Fibroblast of villous mesenchyme (primary cell): Measurements from ENCODE around the gene FABP6. TPM values are rescaled to one million over a fixed set of nuclear protein-coding genes. Genes with fewer than 3 reads are reported as not detected.

Experiments used
- DNase-seq: peaks from one replicate; pipeline ENCODE4 v3.0.0-alpha.2; 2010; ENCODE audit warnings: low read depth
- H3K4me3 ChIP-seq: 2 replicates; pipeline ENCODE4 v1.5.1; 2011; ENCODE audit warnings: low read depth, mild to moderate bottlenecking, low read length
- total RNA-seq: library from RNA; depleted of rRNA; stranded (reverse); fragments of >200 nt; gene quantifications from 2 replicates; pipeline ENCODE4 v1.2.3, GENCODE V29; 2012
- TF ChIP-seq, protein P1 (sequence below): IDR thresholded peaks from 2 replicates; pipeline ENCODE4 v1.5.1; 2012; ENCODE audit warnings: low read depth, mild to moderate bottlenecking, low read length; ENCODE audit not compliant: insufficient read depth

The FABP6 gene
- total RNA-seq, 1 donor = not detected

DNA sequence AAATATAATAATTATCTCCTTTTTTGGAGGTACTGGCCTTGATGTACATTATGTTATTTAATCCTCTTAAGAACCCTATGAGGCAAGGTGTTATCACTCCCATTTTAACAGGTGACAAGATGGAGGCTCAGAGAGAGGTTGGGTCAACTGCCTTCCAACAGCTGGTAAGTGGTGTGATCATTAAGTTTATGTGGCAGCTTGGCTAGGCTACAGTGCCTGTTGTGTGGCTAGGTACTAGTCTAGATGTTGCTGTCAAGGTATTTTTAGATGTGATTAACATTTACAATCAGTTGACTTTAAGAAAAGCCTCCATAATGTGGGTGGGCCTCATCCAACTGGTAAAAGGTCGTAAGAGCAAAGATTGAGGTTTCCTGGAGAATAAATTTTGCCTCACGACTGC lies 21.5 kb downstream of the FABP6 start:
- TF ChIP-seq, protein P1, sequence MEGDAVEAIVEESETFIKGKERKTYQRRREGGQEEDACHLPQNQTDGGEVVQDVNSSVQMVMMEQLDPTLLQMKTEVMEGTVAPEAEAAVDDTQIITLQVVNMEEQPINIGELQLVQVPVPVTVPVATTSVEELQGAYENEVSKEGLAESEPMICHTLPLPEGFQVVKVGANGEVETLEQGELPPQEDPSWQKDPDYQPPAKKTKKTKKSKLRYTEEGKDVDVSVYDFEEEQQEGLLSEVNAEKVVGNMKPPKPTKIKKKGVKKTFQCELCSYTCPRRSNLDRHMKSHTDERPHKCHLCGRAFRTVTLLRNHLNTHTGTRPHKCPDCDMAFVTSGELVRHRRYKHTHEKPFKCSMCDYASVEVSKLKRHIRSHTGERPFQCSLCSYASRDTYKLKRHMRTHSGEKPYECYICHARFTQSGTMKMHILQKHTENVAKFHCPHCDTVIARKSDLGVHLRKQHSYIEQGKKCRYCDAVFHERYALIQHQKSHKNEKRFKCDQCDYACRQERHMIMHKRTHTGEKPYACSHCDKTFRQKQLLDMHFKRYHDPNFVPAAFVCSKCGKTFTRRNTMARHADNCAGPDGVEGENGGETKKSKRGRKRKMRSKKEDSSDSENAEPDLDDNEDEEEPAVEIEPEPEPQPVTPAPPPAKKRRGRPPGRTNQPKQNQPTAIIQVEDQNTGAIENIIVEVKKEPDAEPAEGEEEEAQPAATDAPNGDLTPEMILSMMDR = no peak
- no peak for DNase-seq
- no peak overlapping the region for H3K4me3 ChIP-seq

DNA sequence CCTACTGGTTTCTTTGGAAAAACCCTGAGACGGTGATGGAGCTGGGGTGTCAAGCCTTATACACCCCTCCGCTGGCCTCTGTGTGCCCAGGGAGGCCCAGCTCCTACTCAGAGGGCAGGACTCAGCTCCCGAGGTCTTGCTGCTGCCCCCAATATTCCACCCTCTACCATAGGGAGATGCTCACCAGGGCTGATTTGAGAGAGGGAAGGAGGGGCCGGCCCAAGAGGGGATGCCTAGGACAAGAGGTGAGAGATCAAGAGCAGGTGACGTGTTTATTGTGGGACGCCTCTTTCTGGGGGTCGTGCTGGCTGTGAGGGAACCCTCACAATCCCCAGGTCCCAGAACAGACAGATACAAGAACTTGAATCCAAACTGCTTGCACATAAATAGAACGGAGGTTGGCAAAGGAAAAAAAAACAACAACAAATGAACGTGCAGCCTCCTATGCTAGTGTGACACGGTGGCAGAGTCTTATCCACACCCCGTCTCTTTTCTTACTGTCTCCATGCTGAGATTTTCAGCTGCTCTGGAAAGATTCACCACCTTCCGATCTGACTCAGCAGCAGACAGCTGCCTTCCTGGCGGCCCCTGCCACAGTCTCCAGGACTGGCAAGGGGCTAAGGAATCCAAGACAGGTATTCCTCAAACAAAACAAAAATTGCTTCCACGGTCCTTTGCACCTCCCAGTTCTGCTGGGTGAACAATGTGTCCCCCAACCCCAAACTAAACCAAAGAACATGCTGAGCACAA lies 22.3 kb downstream of the FABP6 start:
- TF ChIP-seq, protein P1 = no peak
- no peak for DNase-seq
- H3K4me3 ChIP-seq = no peak overlapping the region

DNA sequence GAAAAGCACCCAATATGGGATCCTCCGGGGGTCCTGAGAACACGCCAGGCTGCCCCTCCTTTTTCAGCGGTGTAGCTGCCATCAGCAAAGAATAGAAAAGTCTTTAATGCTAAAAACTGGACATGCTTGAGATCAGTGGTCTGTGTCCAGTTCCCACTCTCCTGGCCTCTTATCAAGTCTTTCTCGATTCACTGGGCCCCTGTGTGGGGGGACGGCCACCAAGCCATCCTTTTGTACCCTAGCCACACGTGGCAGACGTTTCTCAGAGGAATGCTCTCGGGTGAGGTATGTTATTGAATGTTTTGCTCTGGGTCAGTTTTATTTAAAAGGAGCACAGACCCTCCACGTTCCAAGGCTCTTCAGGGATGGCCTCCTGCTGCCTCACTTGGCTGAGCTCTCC lies 23.6 kb downstream of the FABP6 start:
- DNase-seq = no peak
- TF ChIP-seq, protein P1 = no peak
- no peak overlapping the region for H3K4me3 ChIP-seq

DNA sequence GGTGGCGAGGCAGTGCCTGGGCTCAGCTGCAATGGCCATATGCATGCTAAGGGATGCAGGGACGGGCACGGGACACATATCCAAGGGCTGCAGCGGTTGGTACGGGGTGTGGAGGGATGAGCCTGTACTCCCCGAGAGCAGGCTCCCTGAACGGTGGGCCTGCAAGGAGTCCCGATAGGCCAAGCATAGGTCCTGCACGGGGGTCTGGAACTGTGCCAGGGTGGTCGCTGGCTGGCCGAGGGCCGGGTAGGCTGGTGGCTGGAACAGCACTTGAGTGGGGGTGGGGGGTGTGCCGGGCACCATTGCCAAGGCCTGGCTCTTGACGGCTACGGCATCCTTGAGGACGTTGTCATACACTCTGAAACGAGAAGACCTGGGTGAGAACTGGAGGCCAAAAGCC lies 24.1 kb downstream of the FABP6 start:
- no peak overlapping the region for H3K4me3 ChIP-seq
- DNase-seq = no peak
- TF ChIP-seq, protein P1 = no peak

DNA sequence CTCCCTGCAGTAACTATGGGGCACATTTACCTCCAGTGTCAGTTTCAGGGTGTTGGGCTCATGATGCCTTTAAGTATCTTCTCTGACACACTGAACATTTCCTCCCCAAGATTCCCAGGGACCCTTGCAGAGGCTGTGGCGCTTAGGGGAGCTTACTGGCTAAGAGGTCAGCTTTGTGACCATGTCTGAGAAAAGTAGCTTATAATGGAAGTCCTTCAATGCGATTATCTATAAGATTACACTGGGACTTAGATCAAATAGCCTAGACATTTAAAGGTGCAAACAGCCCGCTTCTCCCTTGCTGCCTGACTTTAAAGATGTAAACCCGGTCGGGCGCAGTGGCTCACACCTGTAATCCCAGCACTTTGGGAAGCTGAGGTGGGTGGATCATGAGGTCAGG lies 25.4 kb downstream of the FABP6 start:
- H3K4me3 ChIP-seq = no peak overlapping the region
- TF ChIP-seq, protein P1 = no peak
- no peak for DNase-seq

DNA sequence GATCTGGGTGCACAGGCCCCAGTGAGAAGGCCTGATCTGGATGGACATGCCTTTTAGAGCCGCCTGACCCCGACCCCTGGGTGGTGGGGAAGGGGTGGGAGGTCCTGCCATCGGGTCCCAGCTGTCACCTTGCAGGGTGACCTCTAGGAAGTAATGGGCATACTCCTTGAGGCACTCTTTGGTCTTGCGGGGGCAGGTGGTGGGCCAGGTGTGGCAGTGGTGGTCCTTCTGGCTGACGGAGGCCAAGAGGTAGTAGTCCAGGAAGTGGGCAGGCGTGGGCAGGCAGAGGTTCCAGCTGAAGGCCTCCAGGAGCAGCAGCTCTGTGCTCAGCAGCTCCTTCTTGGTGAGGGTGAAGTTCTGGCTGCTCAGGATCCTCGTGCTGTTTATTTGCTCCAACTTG lies 30.0 kb downstream of the FABP6 start:
- H3K4me3 ChIP-seq = no peak overlapping the region
- no peak for DNase-seq
- TF ChIP-seq, protein P1 = no peak
